SU-DHL-6 (cell line): Measurements from ENCODE around the gene STN1.

Experiments
- H2AFZ ChIP-seq: fragments of 200-600 bp; sonication (generic); 2 replicates; pipeline ENCODE4 v1.6.1; 2014; ENCODE audit warnings: low read depth, mild to moderate bottlenecking, moderate library complexity, mixed read lengths, antibody characterized with exemption, low read length; ENCODE audit not compliant: severe bottlenecking
- H3F3A ChIP-seq: fragments of 200-600 bp; shearing (Covaris generic); 2 replicates; pipeline ENCODE4 v1.6.0; 2016; ENCODE audit warnings: antibody characterized with exemption, mild to moderate bottlenecking; ENCODE audit not compliant: insufficient read depth
- H3K27ac ChIP-seq: fragments of 200-600 bp; sonication (generic); 2 replicates; pipeline ENCODE4 v1.5.1; 2016; ENCODE audit warnings: low read depth, mild to moderate bottlenecking, low read length, moderate library complexity, mixed read lengths
- H3K27me3 ChIP-seq: fragments of 200-600 bp; sonication (generic), shearing (Covaris generic); 2 replicates; pipeline ENCODE4 v1.6.0; 2014; ENCODE audit warnings: mild to moderate bottlenecking, low read length
- H3K36me3 ChIP-seq: fragments of 200-600 bp; sonication (generic); 2 replicates; pipeline ENCODE4 v1.6.1; 2014; ENCODE audit warnings: mild to moderate bottlenecking, low read length, mixed read lengths
- H3K4me2 ChIP-seq: fragments of 300-600, 200-600 bp; shearing (Covaris generic), sonication (generic); 2 replicates; pipeline ENCODE4 v1.6.0; 2014; ENCODE audit warnings: low read length, low read depth, mild to moderate bottlenecking; ENCODE audit not compliant: poor library complexity, severe bottlenecking
- H3K4me3 ChIP-seq: fragments of 200-600 bp; sonication (generic); 2 replicates; pipeline ENCODE4 v1.5.1; 2014; ENCODE audit warnings: antibody characterized with exemption, low read length, mild to moderate bottlenecking, mixed read lengths; ENCODE audit not compliant: insufficient read depth, poor library complexity, severe bottlenecking
- H3K79me2 ChIP-seq: fragments of 200-600 bp; sonication (generic); 2 replicates; pipeline ENCODE4 v1.6.1; 2014; ENCODE audit warnings: mild to moderate bottlenecking, low read length, moderate library complexity; ENCODE audit not compliant: insufficient read depth
- H3K9ac ChIP-seq: fragments of 200-600 bp; sonication (generic); 2 replicates; pipeline ENCODE4 v1.7.0; 2014; ENCODE audit warnings: mild to moderate bottlenecking, low read length
- H3K9me2 ChIP-seq: fragments of 200-600 bp; sonication (generic); replicated peaks from 2 replicates; pipeline ENCODE4 v1.6.1; 2014; ENCODE audit warnings: low read length; ENCODE audit not compliant: insufficient read depth
- H3K9me3 ChIP-seq: fragments of 200-600 bp; sonication (generic); 2 replicates; pipeline ENCODE4 v1.6.1; 2014; ENCODE audit warnings: low read length, mixed read lengths; ENCODE audit not compliant: insufficient read depth
- H4K20me1 ChIP-seq: fragments of 200-600 bp; sonication (generic); 2 replicates; pipeline ENCODE4 v1.6.1; 2014; ENCODE audit warnings: low read depth, mild to moderate bottlenecking, antibody characterized with exemption, low read length, moderate library complexity, mixed read lengths
- EZH2phosphoT487 ChIP-seq: fragments of 200-600 bp; sonication (generic), shearing (Covaris generic); conservative IDR thresholded peaks from 2 replicates; pipeline ENCODE4 v1.6.1; 2018; ENCODE audit warnings: mild to moderate bottlenecking, antibody characterized with exemption, low read length, moderate library complexity, mixed read lengths
- TF ChIP-seq, protein P1 (sequence below): fragments of 200-600 bp; sonication (generic); IDR thresholded peaks from one replicate; pipeline ENCODE4 v1.5.1; 2017; ENCODE audit warnings: antibody characterized with exemption, mild to moderate bottlenecking, low read length, moderate library complexity; ENCODE audit not compliant: insufficient read depth, poor library complexity, severe bottlenecking

Gene STN1

DNA sequence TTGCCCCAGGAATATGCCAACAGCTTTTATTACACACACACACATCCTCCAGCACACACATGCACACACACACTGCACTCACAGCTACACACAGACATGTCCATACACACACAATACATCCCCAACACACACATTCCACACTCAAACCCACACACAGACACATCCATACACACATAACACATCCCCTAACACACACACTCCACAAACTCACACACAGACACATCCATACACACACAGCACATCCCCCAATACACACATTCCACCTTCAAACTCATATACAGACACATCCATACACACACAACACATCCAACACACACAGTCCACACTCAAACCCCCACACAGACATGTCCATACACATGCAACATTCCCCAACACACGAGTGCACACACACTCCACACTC is 81.7 kb downstream of the STN1 start:
- Histone ChIP-seq H3K27ac (no peak overlapping the region), H3K79me2 (no peaks in the 10 kb centered on the region), H3K36me3 (no peaks in the 10 kb centered on the region), H4K20me1 (no peaks in the 10 kb centered on the region), H3K9me2 (no peaks in the 10 kb centered on the region), H3K9me3 (peaks cover 5% of the 10 kb centered on the region; the same call in 1 of the 2 replicates), H3F3A (no peaks in the 10 kb centered on the region), H2AFZ (no peak overlapping the region), H3K4me3 (no peak overlapping the region), H3K27me3 (no peaks in the 10 kb centered on the region), H3K4me2 (no peak overlapping the region), H3K9ac (no peak overlapping the region)
- TF ChIP-seq EZH2phosphoT487: no peak

- no peaks in the 10 kb centered on the region for H3F3A ChIP-seq
- peaks cover 5% of the 10 kb centered on the region; the same call in 1 of the 2 replicates for H3K9me3 ChIP-seq
- no peak overlapping the region for H3K9ac ChIP-seq
- no peaks in the 10 kb centered on the region for H3K36me3 ChIP-seq
- no peak overlapping the region for H3K4me3 ChIP-seq
- H3K27ac ChIP-seq: no peak overlapping the region
- H3K4me2 ChIP-seq: no peak overlapping the region
- TF ChIP-seq EZH2phosphoT487: no peak
- TF ChIP-seq, protein P1, sequence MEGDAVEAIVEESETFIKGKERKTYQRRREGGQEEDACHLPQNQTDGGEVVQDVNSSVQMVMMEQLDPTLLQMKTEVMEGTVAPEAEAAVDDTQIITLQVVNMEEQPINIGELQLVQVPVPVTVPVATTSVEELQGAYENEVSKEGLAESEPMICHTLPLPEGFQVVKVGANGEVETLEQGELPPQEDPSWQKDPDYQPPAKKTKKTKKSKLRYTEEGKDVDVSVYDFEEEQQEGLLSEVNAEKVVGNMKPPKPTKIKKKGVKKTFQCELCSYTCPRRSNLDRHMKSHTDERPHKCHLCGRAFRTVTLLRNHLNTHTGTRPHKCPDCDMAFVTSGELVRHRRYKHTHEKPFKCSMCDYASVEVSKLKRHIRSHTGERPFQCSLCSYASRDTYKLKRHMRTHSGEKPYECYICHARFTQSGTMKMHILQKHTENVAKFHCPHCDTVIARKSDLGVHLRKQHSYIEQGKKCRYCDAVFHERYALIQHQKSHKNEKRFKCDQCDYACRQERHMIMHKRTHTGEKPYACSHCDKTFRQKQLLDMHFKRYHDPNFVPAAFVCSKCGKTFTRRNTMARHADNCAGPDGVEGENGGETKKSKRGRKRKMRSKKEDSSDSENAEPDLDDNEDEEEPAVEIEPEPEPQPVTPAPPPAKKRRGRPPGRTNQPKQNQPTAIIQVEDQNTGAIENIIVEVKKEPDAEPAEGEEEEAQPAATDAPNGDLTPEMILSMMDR: no peak
- H2AFZ ChIP-seq: no peak overlapping the region
- no peaks in the 10 kb centered on the region for H3K9me2 ChIP-seq
- H4K20me1 ChIP-seq: no peaks in the 10 kb centered on the region
- no peaks in the 10 kb centered on the region for H3K79me2 ChIP-seq
- no peaks in the 10 kb centered on the region for H3K27me3 ChIP-seq
Observed at GRCh38 chr10:103835096-103836050, 82.6 kb downstream of the STN1 start.

GRCh38 chr10:103834436-103835095 is 83.4 kb downstream of the STN1 start:
- Histone ChIP-seq H2AFZ (no peak overlapping the region), H3F3A (no peaks in the 10 kb centered on the region), H3K4me3 (no peak overlapping the region), H3K9me3 (peaks cover 5% of the 10 kb centered on the region; the same call in 1 of the 2 replicates), H3K79me2 (no peaks in the 10 kb centered on the region), H3K27ac (no peak overlapping the region), H3K4me2 (no peak overlapping the region), H3K36me3 (no peaks in the 10 kb centered on the region), H4K20me1 (no peaks in the 10 kb centered on the region), H3K9me2 (no peaks in the 10 kb centered on the region), H3K9ac (no peak overlapping the region), H3K27me3 (no peaks in the 10 kb centered on the region)
- TF ChIP-seq EZH2phosphoT487: no peak
- TF ChIP-seq, protein P1: no peak
